ENCODE measurements around the gene SOX12.

The SOX12 gene

GRCh38 chr20:301886-302848 lies 23.2 kb upstream of the SOX12 start:
- DNase-seq, result no peak

- DNase-seq, result no peak
These were observed 19.6 kb upstream of the SOX12 start for GRCh38 chr20:305745-306144.

GRCh38 chr20:308427-309038 lies 16.8 kb upstream of the SOX12 start:
- no peak for DNase-seq

GRCh38 chr20:309306-309840 lies 16.0 kb upstream of the SOX12 start:
- DNase-seq, result no peak

GRCh38 chr20:309841-310644 lies 15.3 kb upstream of the SOX12 start:
- DNase-seq, result peak; percentile 99

GRCh38 chr20:310645-311044 lies 14.7 kb upstream of the SOX12 start:
- DNase-seq, result no peak

- DNase-seq, result no peak
These were observed 13.7 kb upstream of the SOX12 start for GRCh38 chr20:311609-312008.

- DNase-seq, result no peak
These were observed 13.3 kb upstream of the SOX12 start for GRCh38 chr20:312067-312466.

- DNase-seq, result no peak
These were observed 12.5 kb upstream of the SOX12 start for GRCh38 chr20:312866-313265.

GRCh38 chr20:313402-313801 lies 11.9 kb upstream of the SOX12 start:
- DNase-seq, result no peak

- no peak for DNase-seq
These were observed 11.4 kb upstream of the SOX12 start for GRCh38 chr20:313948-314347.

- no peak for DNase-seq
These were observed 8.9 kb upstream of the SOX12 start for GRCh38 chr20:316316-317068.

- peak; percentile 88 for DNase-seq
These were observed 941 bp upstream of the SOX12 start for GRCh38 chr20:324177-325044.

- peak; percentile 68 for DNase-seq
These were observed 715 bp downstream of the SOX12 start for GRCh38 chr20:325889-326644.

GRCh38 chr20:326645-327185 lies 1.4 kb downstream of the SOX12 start:
- DNase-seq, result peak; percentile 52

- DNase-seq, result peak; percentile 97
These were observed 2.1 kb downstream of the SOX12 start for GRCh38 chr20:327186-328026.

- no peak for DNase-seq
These were observed 2.9 kb downstream of the SOX12 start for GRCh38 chr20:328027-328974.
